Adrenal gland (tissue), 12 donors: ENCODE results near the gene CNTNAP2. TPM values are rescaled to one million over a fixed set of nuclear protein-coding genes. Genes with fewer than 3 reads are reported as not detected.

Experiments used
- DNase-seq, 7 donors: peaks; one replicate each; pipeline ENCODE4 v3.0.0-alpha.2; 2019 to 2020
- H3K27ac ChIP-seq, 5 donors: fragments of 200-600 bp; sonication (generic) in 4 of 5; 1 replicate in 3 of 5; 2 replicates in 2 of 5; pipeline versions ENCODE4 v1.5.1 to v1.8.0; 2016 to 2020; ENCODE audit warnings: mild to moderate bottlenecking in 1 of 5
- H3K27me3 ChIP-seq: fragments of 200-600 bp; 2 replicates; pipeline ENCODE4 v1.8.0; 2021
- H3K36me3 ChIP-seq, 2 donors: fragments of 200-600 bp; replicated peaks in 1 of 2; 1 replicate in 1 of 2; 2 replicates in 1 of 2; pipeline versions ENCODE4 v1.5.1 to v1.8.0; 2018 to 2022
- H3K4me1 ChIP-seq, 2 donors: fragments of 200-600 bp; replicated peaks in 1 of 2; 1 replicate in 1 of 2; 2 replicates in 1 of 2; pipeline versions ENCODE4 v1.5.1 to v1.8.0; 2018 to 2021
- H3K4me3 ChIP-seq, 4 donors: fragments of 200-600 bp; sonication (generic) in 3 of 4; one replicate each; pipeline ENCODE4 v1.5.1; 2016 to 2018
- H3K9me3 ChIP-seq, 3 donors: fragments of 200-600 bp; sonication (generic) in 1 of 3; replicated peaks in 1 of 3; 1 replicate in 2 of 3; 2 replicates in 1 of 3; pipeline versions ENCODE4 v1.5.1 to v1.8.0; 2016 to 2021
- CTCF ChIP-seq, 6 experiments: fragments of 450-650 bp in 4 of 6; fragments of 200-600 bp in 2 of 6; sonication (generic) in 1 of 6; IDR thresholded peaks; 1 replicate in 5 of 6; 2 replicates in 1 of 6; pipeline versions ENCODE4 v1.5.1 to v1.8.0; 2016 to 2021; ENCODE audit warnings: antibody characterized with exemption in 6 of 6, mild to moderate bottlenecking in 2 of 6, moderate library complexity in 1 of 6
- POLR2A ChIP-seq, 2 donors: fragments of 450-650 bp; IDR thresholded peaks; one replicate each; pipeline ENCODE4 v1.6.1; 2017; ENCODE audit warnings: antibody characterized with exemption in 2 of 2, mild to moderate bottlenecking in 2 of 2, moderate library complexity in 1 of 2
- WGBS, 4 donors: extraction: QIAGEN DNeasy Blood & Tissue Kit in 2 of 4; methylation state at CpG; one replicate each; pipeline versions ENCODE4 v1.1.5 to v1.1.7; 2013 to 2017; 5-methylcytosine and 5-hydroxymethylcytosine counted together
- intact Hi-C, 2 donors: fragments of 100-400 bp; cut with DNase I; formaldehyde crosslinking; loops; one replicate each; pipeline versions ENCODE4 v1.14.1 to v1.15.0; 2022 to 2023
- polyA plus RNA-seq, 3 donors: library from polyadenylated mRNA; stranded (reverse); fragments of 200-250 nt in 2 of 3; fragments of 350-450 nt in 1 of 3; fragmentation: Illumina TruSeq in 1 of 3; extraction: RNeasy Lipid Tissue Mini Kit (QIAGEN cat#74804) in 1 of 3; gene quantifications; one replicate each; pipeline ENCODE4 v1.2.3, GENCODE V29; 2013 to 2014
- total RNA-seq, 9 donors: library from RNA; depleted of rRNA in 4 of 9; stranded (reverse); fragments of >200 nt in 4 of 9; fragments of 120-200 nt in 1 of 9; fragmentation: NEBNext Ultra II Directional in 1 of 9; extraction: Animal tissue kit (Norgen Biotek cat#: 25700) in 1 of 9; gene quantifications; one replicate each; pipeline versions ENCODE4 v1.1.0 to v1.2.4, GENCODE V29; 2013 to 2023
- donor health status: healthy with polysubstance abuse.
- donor health status: Bipolar disorder and iron deficiency.
- donor health status: DM: yes; HTN: yes; CAD: no.
- donor health status: DM: no; HTN: no; CAD: no.
- donor health status: DM: no; HTN: no; CAD: no.
- donor health status: DM: yes; HTN: yes; CAD: no.

CNTNAP2 gene
- total and polyA plus RNA-seq, 12 donors, result 0.14 to 6.3 (median 1.8) TPM; not detected in 2

GRCh38 chr7:147182874-147183273, 1066.3 kb downstream of the CNTNAP2 start:
- no peaks in the 10 kb centered on the region for H3K36me3 ChIP-seq
- H3K4me1 ChIP-seq, result no peaks in the 10 kb centered on the region
- no peak overlapping the region for H3K4me3 ChIP-seq
- no peak for DNase-seq
- no peaks in the 10 kb centered on the region for H3K27me3 ChIP-seq
- intact Hi-C loops, result no loop called here
- no peak for TF ChIP-seq CTCF (IDR thresholded peaks at IDR 0.05)
- no peak overlapping the region for H3K27ac ChIP-seq
- H3K9me3 ChIP-seq, result no peaks in the 10 kb centered on the region

- Histone ChIP-seq H3K36me3 (no peaks in the 10 kb centered on the region), H3K9me3 (no peaks in the 10 kb centered on the region), H3K4me3 (no peak overlapping the region), H3K4me1 (no peaks in the 10 kb centered on the region), H3K27me3 (no peaks in the 10 kb centered on the region), H3K27ac (no peak overlapping the region)
- WGBS, 4 donors, result 66 to 73% (median 69%) methylated on average over 2 of the region's 2 CpGs
- DNase-seq, result no peak
- TF ChIP-seq POLR2A (IDR thresholded peaks at IDR 0.05) (no peak), CTCF (IDR thresholded peaks at IDR 0.05) (no peak)
- intact Hi-C loops, result no loop called here
These were observed 1066.7 kb downstream of the CNTNAP2 start for GRCh38 chr7:147183276-147183675.

GRCh38 chr7:147188467-147188866, 1071.9 kb downstream of the CNTNAP2 start:
- no peak for DNase-seq
- Histone ChIP-seq H3K4me3 (no peak overlapping the region), H3K36me3 (no peaks in the 10 kb centered on the region), H3K9me3 (no peaks in the 10 kb centered on the region), H3K27ac (no peak overlapping the region), H3K27me3 (no peaks in the 10 kb centered on the region), H3K4me1 (no peaks in the 10 kb centered on the region)
- intact Hi-C loops, result no loop called here
- TF ChIP-seq POLR2A (IDR thresholded peaks at IDR 0.05) (no peak), CTCF (IDR thresholded peaks at IDR 0.05) (no peak)
- 52 to 81% (median 74%) methylated on average over 1 of the region's 1 CpG for WGBS, 4 donors

DNA sequence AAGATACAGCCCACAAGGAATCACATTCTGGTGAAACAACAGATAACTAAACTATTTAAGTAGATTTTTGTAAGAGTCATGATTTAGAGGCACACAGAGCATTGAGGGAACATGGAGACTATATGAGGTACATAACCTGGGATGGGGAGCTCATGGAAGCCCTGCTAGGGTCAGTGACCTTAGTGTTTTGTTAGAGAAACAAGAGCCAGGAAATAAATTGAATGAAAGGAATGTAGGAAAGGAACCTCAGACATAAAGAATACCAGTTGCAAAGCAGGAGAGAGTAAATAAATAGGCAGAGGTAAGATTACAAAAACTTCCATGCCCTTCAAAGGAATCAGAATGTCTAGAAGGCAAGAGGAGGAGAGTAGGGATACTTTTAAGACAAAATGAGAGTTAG, 1076.9 kb downstream of the CNTNAP2 start:
- Histone ChIP-seq H3K27me3 (no peaks in the 10 kb centered on the region), H3K4me1 (no peaks in the 10 kb centered on the region), H3K36me3 (no peaks in the 10 kb centered on the region), H3K9me3 (no peaks in the 10 kb centered on the region), H3K4me3 (no peak overlapping the region), H3K27ac (no peak overlapping the region)
- TF ChIP-seq POLR2A (IDR thresholded peaks at IDR 0.05) (no peak), CTCF (IDR thresholded peaks at IDR 0.05) (no peak)
- DNase-seq, result no peak
- intact Hi-C loops, result no loop called here
